ENCODE results near the gene CD69. TPM values are rescaled to one million over a fixed set of nuclear protein-coding genes. Genes with fewer than 3 reads are reported as not detected.

Gene CD69
- total RNA-seq, 1 experiment from 2014 or later: not detected

DNA sequence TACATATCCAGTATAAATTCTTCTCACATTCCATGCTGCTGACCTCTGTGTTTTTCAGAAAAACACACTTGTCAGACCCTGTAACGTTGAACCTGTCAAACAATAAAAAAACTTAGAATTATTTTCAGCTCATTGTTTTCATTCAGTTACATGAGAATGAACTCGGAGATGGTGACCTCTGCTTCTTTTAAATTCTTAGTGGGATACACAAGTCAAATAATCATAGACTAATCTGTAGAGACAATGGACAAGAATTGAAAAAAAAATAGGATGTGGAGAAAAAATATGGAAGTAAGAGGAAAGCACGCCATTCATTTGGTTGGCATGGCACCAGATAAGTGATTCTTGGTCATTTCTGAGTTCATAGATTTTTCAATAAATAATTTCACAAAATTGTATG, 7.2 kb downstream of the CD69 start:
- H4K8ac ChIP-seq (replicated peaks; ENCODE audit: insufficient read length, low read depth, low read length): no peak overlapping the region
- no peak overlapping the region for H4K5ac ChIP-seq (ENCODE audit: insufficient read length, low read depth, low read length)
- no peak overlapping the region for H4K91ac ChIP-seq (ENCODE audit: insufficient read length, low read depth, low read length)
- TF ChIP-seq, protein P1, sequence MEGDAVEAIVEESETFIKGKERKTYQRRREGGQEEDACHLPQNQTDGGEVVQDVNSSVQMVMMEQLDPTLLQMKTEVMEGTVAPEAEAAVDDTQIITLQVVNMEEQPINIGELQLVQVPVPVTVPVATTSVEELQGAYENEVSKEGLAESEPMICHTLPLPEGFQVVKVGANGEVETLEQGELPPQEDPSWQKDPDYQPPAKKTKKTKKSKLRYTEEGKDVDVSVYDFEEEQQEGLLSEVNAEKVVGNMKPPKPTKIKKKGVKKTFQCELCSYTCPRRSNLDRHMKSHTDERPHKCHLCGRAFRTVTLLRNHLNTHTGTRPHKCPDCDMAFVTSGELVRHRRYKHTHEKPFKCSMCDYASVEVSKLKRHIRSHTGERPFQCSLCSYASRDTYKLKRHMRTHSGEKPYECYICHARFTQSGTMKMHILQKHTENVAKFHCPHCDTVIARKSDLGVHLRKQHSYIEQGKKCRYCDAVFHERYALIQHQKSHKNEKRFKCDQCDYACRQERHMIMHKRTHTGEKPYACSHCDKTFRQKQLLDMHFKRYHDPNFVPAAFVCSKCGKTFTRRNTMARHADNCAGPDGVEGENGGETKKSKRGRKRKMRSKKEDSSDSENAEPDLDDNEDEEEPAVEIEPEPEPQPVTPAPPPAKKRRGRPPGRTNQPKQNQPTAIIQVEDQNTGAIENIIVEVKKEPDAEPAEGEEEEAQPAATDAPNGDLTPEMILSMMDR (conservative IDR thresholded peaks at IDR 0.05): no peak
- no peak overlapping the region for H3K56ac ChIP-seq (ENCODE audit: insufficient read length, low read depth, low read length)
- H3T11ph ChIP-seq (ENCODE audit: low read length): no peak overlapping the region
- H2BK12ac ChIP-seq (ENCODE audit: insufficient read length, low read depth, low read length): no peak overlapping the region
- H3K4ac ChIP-seq (ENCODE audit: low read depth, low read length): no peak overlapping the region
- Mint-ChIP-seq H3K36me3 (ENCODE audit: insufficient read depth in 1 of 3, low read depth in 3 of 3) (no peaks in the 10 kb centered on the region), H3K4me1 (peaks cover 13 to 21% of the 10 kb centered on the region in 2 experiments), H3K27ac (no peak overlapping the region), H3K9me3 (no peaks in the 10 kb centered on the region), H3K27me3 (ENCODE audit: low read depth) (no peaks in the 10 kb centered on the region), H3K4me3 (no peak overlapping the region)
- no peaks in the 10 kb centered on the region for H3K79me1 ChIP-seq (ENCODE audit: insufficient read depth, low read depth, low read length, poor library complexity, severe bottlenecking)
- no peaks in the 10 kb centered on the region for H4K20me1 ChIP-seq (ENCODE audit: control insufficient read depth, insufficient read depth, insufficient read length)
- H3K23me2 ChIP-seq (ENCODE audit: insufficient read length, low read depth, low read length, poor library complexity, severe bottlenecking): no peaks in the 10 kb centered on the region
- no peaks in the 10 kb centered on the region for H3K79me2 ChIP-seq (ENCODE audit: insufficient read depth, low read length)
- no peak overlapping the region for H2BK120ac ChIP-seq (ENCODE audit: low read depth, low read length, poor library complexity, severe bottlenecking)
- H3K4me1 ChIP-seq (ENCODE audit: insufficient read depth, low read length): no peaks in the 10 kb centered on the region
- H2BK5ac ChIP-seq (ENCODE audit: insufficient read length, low read length): no peak overlapping the region
- H3K27me3 ChIP-seq (ENCODE audit: insufficient read depth, low read length): no peaks in the 10 kb centered on the region
- no peaks in the 10 kb centered on the region for H3K9me3 ChIP-seq (ENCODE audit: control insufficient read depth, low read depth, low read length)
- H2BK15ac ChIP-seq (ENCODE audit: low read depth, low read length): no peak overlapping the region
- H3K4me2 ChIP-seq (ENCODE audit: insufficient read depth, insufficient read length, low read length): no peak overlapping the region
- no peak overlapping the region for H3K18ac ChIP-seq (ENCODE audit: insufficient read length, low read depth, low read length)
- no peak overlapping the region for H3K14ac ChIP-seq (ENCODE audit: insufficient read depth, low read length)
- H2AK5ac ChIP-seq (ENCODE audit: insufficient read length, low read length): no peak overlapping the region
- no peak for DNase-seq
- no CpG with 5 or more reads among the region's 3 CpGs for WGBS (ENCODE audit: extremely low coverage, insufficient read length, low lambda C conversion rate)
- H2AFZ ChIP-seq (ENCODE audit: low read length): no peak overlapping the region
- H2BK20ac ChIP-seq (ENCODE audit: low read depth, low read length, poor library complexity, severe bottlenecking): no peak overlapping the region
- H3K27ac ChIP-seq (ENCODE audit: insufficient read length, low read depth, low read length): no peak overlapping the region
- H3K9ac ChIP-seq (ENCODE audit: extremely low read depth, insufficient read length, low read length): no peak overlapping the region
- no peak overlapping the region for H3K23ac ChIP-seq (ENCODE audit: insufficient read length, low read depth, low read length)

All from H9 (cell line).